ENCODE data around the gene TMEM237.

Gene TMEM237

GRCh38 chr2:201639205-201639604 is 4.1 kb downstream of the TMEM237 start:
- H3K36me3 ChIP-seq (ENCODE audit: insufficient read depth, low read length) = no peaks in the 10 kb centered on the region
- no peak overlapping the region for H3K4me3 ChIP-seq (ENCODE audit: low read depth, low read length, poor library complexity, severe bottlenecking)
- no peak overlapping the region for H3K27ac ChIP-seq (ENCODE audit: low read depth, low read length, poor library complexity, severe bottlenecking)
- no peaks in the 10 kb centered on the region for H3F3A ChIP-seq (ENCODE audit: insufficient read depth, low read length)
- H4K20me1 ChIP-seq (ENCODE audit: insufficient read depth, low read length) = no peaks in the 10 kb centered on the region
- H3K27me3 ChIP-seq (ENCODE audit: insufficient read depth, low read length) = no peaks in the 10 kb centered on the region
- no peak overlapping the region for H2AFZ ChIP-seq (ENCODE audit: low read length)
- no peak overlapping the region for H3K9ac ChIP-seq (ENCODE audit: low read length)
- TF ChIP-seq CTCF (IDR thresholded peaks at IDR 0.05; ENCODE audit: low read length) = no peak
- TF ChIP-seq EZH2 (IDR thresholded peaks at IDR 0.05; ENCODE audit: borderline replicate concordance, low read length) = no peak
- no peaks in the 10 kb centered on the region for H3K79me2 ChIP-seq (ENCODE audit: insufficient read depth, low read length)
- no peaks in the 10 kb centered on the region for H3K9me2 ChIP-seq (ENCODE audit: low read depth, low read length)
- no peak overlapping the region for H3K4me2 ChIP-seq (ENCODE audit: low read length)
- no peaks in the 10 kb centered on the region for H3K9me3 ChIP-seq (ENCODE audit: low read length)
- peaks cover 14% of the 10 kb centered on the region for H3K4me1 ChIP-seq (ENCODE audit: insufficient read depth, low read length, severe bottlenecking)

GRCh38 chr2:201638326-201638725 is 5.0 kb downstream of the TMEM237 start:
- Histone ChIP-seq H3K4me1 (ENCODE audit: insufficient read depth, low read length, severe bottlenecking) (peaks cover 9% of the 10 kb centered on the region), H3K9me2 (ENCODE audit: low read depth, low read length) (no peaks in the 10 kb centered on the region), H3K27ac (ENCODE audit: low read depth, low read length, poor library complexity, severe bottlenecking) (no peak overlapping the region), H3K4me3 (ENCODE audit: low read depth, low read length, poor library complexity, severe bottlenecking) (no peak overlapping the region), H3K4me2 (ENCODE audit: low read length) (no peak overlapping the region), H3K9ac (ENCODE audit: low read length) (no peak overlapping the region), H2AFZ (ENCODE audit: low read length) (no peak overlapping the region), H3K27me3 (ENCODE audit: insufficient read depth, low read length) (no peaks in the 10 kb centered on the region), H3K36me3 (ENCODE audit: insufficient read depth, low read length) (no peaks in the 10 kb centered on the region), H3K9me3 (ENCODE audit: low read length) (no peaks in the 10 kb centered on the region), H3F3A (ENCODE audit: insufficient read depth, low read length) (no peaks in the 10 kb centered on the region), H3K79me2 (ENCODE audit: insufficient read depth, low read length) (no peaks in the 10 kb centered on the region), H4K20me1 (ENCODE audit: insufficient read depth, low read length) (no peaks in the 10 kb centered on the region)
- no peak for TF ChIP-seq CTCF (IDR thresholded peaks at IDR 0.05; ENCODE audit: low read length)
- no peak for TF ChIP-seq EZH2 (IDR thresholded peaks at IDR 0.05; ENCODE audit: borderline replicate concordance, low read length)

- no peak overlapping the region for H3K4me3 ChIP-seq (ENCODE audit: low read depth, low read length, poor library complexity, severe bottlenecking)
- H3K4me1 ChIP-seq (ENCODE audit: insufficient read depth, low read length, severe bottlenecking) = no peaks in the 10 kb centered on the region
- no peak overlapping the region for H3K27ac ChIP-seq (ENCODE audit: low read depth, low read length, poor library complexity, severe bottlenecking)
- TF ChIP-seq CTCF (IDR thresholded peaks at IDR 0.05; ENCODE audit: low read length) = no peak
- no peak for TF ChIP-seq EZH2 (IDR thresholded peaks at IDR 0.05; ENCODE audit: borderline replicate concordance, low read length)
- no peaks in the 10 kb centered on the region for H4K20me1 ChIP-seq (ENCODE audit: insufficient read depth, low read length)
- H3F3A ChIP-seq (ENCODE audit: insufficient read depth, low read length) = no peaks in the 10 kb centered on the region
- no peaks in the 10 kb centered on the region for H3K79me2 ChIP-seq (ENCODE audit: insufficient read depth, low read length)
- H3K4me2 ChIP-seq (ENCODE audit: low read length) = no peak overlapping the region
- no peaks in the 10 kb centered on the region for H3K9me3 ChIP-seq (ENCODE audit: low read length)
- no peaks in the 10 kb centered on the region for H3K9me2 ChIP-seq (ENCODE audit: low read depth, low read length)
- no peaks in the 10 kb centered on the region for H3K27me3 ChIP-seq (ENCODE audit: insufficient read depth, low read length)
- H2AFZ ChIP-seq (ENCODE audit: low read length) = no peak overlapping the region
- H3K36me3 ChIP-seq (ENCODE audit: insufficient read depth, low read length) = no peaks in the 10 kb centered on the region
- H3K9ac ChIP-seq (ENCODE audit: low read length) = no peak overlapping the region
Observed at GRCh38 chr2:201633661-201634249, 9.5 kb downstream of the TMEM237 start.

Measured in OCI-LY1 (cell line).